Left ventricle myocardium inferior (tissue), 1 donor: Measurements from ENCODE around the gene B3GAT1. TPM values are rescaled to one million over a fixed set of nuclear protein-coding genes. Genes with fewer than 3 reads are reported as not detected.

Source experiments
- DNase-seq: peaks from one replicate; pipeline ENCODE4 v3.0.0-alpha.2; 2020
- H3K27ac ChIP-seq: fragments of 200-600 bp; replicated peaks from 2 replicates; pipeline ENCODE4 v1.8.0; 2021
- H3K27me3 ChIP-seq: fragments of 200-600 bp; 2 replicates; pipeline ENCODE4 v1.8.0; 2021; ENCODE audit warnings: low read depth
- H3K36me3 ChIP-seq: fragments of 200-600 bp; 2 replicates; pipeline ENCODE4 v1.8.0; 2021
- H3K4me1 ChIP-seq: fragments of 200-600 bp; 2 replicates; pipeline ENCODE4 v1.8.0; 2021
- H3K4me3 ChIP-seq: fragments of 200-600 bp; 2 replicates; pipeline ENCODE4 v1.8.0; 2021; ENCODE audit warnings: mild to moderate bottlenecking, moderate library complexity
- H3K9me3 ChIP-seq: fragments of 200-600 bp; replicated peaks from 2 replicates; pipeline ENCODE4 v1.8.0; 2021
- intact Hi-C: fragments of 100-400 bp; cut with micrococcal nuclease; formaldehyde crosslinking; loops from one replicate; pipeline ENCODE4 v1.11.0; 2022
- total RNA-seq: library from RNA; stranded (reverse); fragmentation: NEBNext Ultra II Directional; extraction: Animal tissue kit (Norgen Biotek cat#: 25700); gene quantifications from one replicate; pipeline ENCODE4 v1.2.1, GENCODE V29; 2021
- TF ChIP-seq, protein P1 (sequence below): fragments of 200-600 bp; IDR thresholded peaks from 2 replicates; pipeline ENCODE4 v1.8.0; 2021; ENCODE audit warnings: antibody characterized with exemption, mild to moderate bottlenecking, borderline replicate concordance
- donor health status: DM: no; HTN: yes; CAD: no; lungs with severe emphysema.

Gene B3GAT1
- total RNA-seq, 1 donor from 2014 or later = 0.08 TPM

DNA sequence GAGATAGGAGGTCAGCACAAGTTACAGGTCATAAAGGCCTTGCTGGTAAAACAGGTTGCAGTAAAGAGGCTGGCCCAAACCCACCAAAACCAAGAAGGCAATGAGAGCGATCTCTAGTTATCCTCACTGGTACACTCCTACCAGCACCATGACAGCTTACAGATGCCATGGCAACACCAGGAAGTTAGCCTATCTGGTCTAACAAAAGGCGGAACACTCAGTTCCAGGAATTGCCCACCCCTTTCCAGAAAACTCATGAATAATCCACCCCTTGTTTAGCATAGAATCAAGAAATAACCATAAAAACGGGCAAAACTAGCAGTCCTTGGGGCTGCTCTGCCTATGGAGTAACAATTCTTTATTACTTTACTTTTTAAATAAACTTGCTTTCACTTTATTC lies 43.5 kb upstream of the B3GAT1 start:
- Histone ChIP-seq H3K9me3 (peaks cover 24% of the 10 kb centered on the region), H3K27me3 (peaks cover 18% of the 10 kb centered on the region), H3K4me3 (no peak overlapping the region), H3K4me1 (no peaks in the 10 kb centered on the region), H3K27ac (no peak overlapping the region), H3K36me3 (no peaks in the 10 kb centered on the region)
- TF ChIP-seq, protein P1, sequence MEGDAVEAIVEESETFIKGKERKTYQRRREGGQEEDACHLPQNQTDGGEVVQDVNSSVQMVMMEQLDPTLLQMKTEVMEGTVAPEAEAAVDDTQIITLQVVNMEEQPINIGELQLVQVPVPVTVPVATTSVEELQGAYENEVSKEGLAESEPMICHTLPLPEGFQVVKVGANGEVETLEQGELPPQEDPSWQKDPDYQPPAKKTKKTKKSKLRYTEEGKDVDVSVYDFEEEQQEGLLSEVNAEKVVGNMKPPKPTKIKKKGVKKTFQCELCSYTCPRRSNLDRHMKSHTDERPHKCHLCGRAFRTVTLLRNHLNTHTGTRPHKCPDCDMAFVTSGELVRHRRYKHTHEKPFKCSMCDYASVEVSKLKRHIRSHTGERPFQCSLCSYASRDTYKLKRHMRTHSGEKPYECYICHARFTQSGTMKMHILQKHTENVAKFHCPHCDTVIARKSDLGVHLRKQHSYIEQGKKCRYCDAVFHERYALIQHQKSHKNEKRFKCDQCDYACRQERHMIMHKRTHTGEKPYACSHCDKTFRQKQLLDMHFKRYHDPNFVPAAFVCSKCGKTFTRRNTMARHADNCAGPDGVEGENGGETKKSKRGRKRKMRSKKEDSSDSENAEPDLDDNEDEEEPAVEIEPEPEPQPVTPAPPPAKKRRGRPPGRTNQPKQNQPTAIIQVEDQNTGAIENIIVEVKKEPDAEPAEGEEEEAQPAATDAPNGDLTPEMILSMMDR = no peak
- no peak for DNase-seq
- intact Hi-C loops = no loop called here

DNA sequence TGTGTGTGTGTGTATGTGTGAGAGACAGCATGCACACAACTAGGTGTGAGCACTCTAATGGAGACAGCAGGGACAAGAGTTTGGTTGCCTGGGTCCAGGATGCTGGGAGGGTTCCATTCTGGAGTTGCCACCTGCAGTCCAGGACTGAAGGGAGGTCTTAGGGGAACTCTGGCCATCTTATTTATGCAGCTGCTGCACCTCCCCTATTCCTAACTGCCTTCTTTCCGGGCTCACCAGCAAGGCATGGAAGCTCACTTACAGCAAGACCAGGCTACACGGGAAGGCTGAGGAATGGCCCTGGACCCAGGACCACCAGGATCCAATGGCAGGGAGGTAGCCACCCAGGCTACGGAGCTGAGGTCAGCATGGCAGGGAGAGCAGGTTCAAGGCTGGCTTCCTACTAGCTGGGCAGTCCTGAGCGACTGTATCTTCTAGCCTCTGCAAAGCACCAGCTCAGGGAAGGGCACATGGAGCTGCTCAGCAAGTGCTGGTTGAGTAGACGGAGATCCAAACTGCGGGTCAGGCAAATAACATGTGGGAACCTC lies 42.2 kb upstream of the B3GAT1 start:
- no peak for DNase-seq
- Histone ChIP-seq H3K4me3 (no peak overlapping the region), H3K27me3 (peaks cover 18% of the 10 kb centered on the region), H3K4me1 (no peaks in the 10 kb centered on the region), H3K27ac (no peak overlapping the region), H3K36me3 (no peaks in the 10 kb centered on the region), H3K9me3 (peaks cover 24% of the 10 kb centered on the region)
- intact Hi-C loops = no loop called here
- TF ChIP-seq, protein P1 = no peak

DNA sequence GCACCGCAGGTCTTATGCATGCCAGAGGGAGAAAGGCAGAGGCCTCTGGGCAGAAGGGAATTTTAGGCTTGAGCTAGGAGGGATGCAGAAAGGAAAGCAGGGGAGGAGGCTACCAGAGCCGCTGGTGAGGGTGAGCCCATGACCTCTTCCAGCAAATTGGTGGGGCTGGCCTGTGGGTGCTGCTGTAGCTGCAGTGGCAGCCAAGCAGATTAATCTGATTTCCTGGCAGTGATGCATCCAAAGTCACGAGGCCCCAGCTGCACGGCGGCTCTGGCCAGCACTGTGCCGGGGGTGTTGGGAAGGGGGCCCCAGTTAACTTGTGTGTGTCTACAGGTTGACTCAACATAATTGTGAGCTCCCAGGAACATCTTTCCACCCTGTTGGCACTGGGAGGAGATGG lies 41.4 kb upstream of the B3GAT1 start:
- DNase-seq = no peak
- Histone ChIP-seq H3K9me3 (peaks cover 22% of the 10 kb centered on the region), H3K27ac (no peak overlapping the region), H3K36me3 (no peaks in the 10 kb centered on the region), H3K4me3 (no peak overlapping the region), H3K27me3 (peaks cover 17% of the 10 kb centered on the region), H3K4me1 (no peaks in the 10 kb centered on the region)
- TF ChIP-seq, protein P1 = no peak
- intact Hi-C loops = no loop called here

GRCh38 chr11:134452838-134453155 lies 40.8 kb upstream of the B3GAT1 start:
- Histone ChIP-seq H3K36me3 (no peaks in the 10 kb centered on the region), H3K4me3 (no peak overlapping the region), H3K9me3 (peaks cover 16% of the 10 kb centered on the region), H3K27ac (no peak overlapping the region), H3K4me1 (no peaks in the 10 kb centered on the region), H3K27me3 (peaks cover 23% of the 10 kb centered on the region)
- intact Hi-C loops = no loop called here
- DNase-seq = no peak
- TF ChIP-seq, protein P1 = no peak

GRCh38 chr11:134452026-134452837 lies 40.2 kb upstream of the B3GAT1 start:
- H3K27ac ChIP-seq = no peak overlapping the region
- H3K36me3 ChIP-seq = no peaks in the 10 kb centered on the region
- DNase-seq = no peak
- no peak overlapping the region for H3K4me3 ChIP-seq
- TF ChIP-seq, protein P1 = no peak
- peaks cover 29% of the 10 kb centered on the region for H3K27me3 ChIP-seq
- intact Hi-C loops = no loop called here
- H3K9me3 ChIP-seq = peaks cover 13% of the 10 kb centered on the region
- H3K4me1 ChIP-seq = no peaks in the 10 kb centered on the region
